Stimulated activated CD8-positive, alpha-beta memory T cell treated with anti-CD3 and anti-CD28 coated beads, Interleukin-4, amount 100 ng/mL, for 1 hour (primary cell): Measurements from ENCODE around the gene PPP2R2D.
"Not testable (repeated sequence)": the region's sequence is repeated elsewhere in the genome, so short reads cannot be mapped to it uniquely, and the experiment has no call there.

ENCODE experiments used
- DNase-seq, 2 donors: peaks; one replicate each; pipeline ENCODE4 v3.0.0-alpha.2; 2020; ENCODE audit warnings: low read depth in 2 of 2, low spot score in 1 of 2

Gene PPP2R2D

DNA sequence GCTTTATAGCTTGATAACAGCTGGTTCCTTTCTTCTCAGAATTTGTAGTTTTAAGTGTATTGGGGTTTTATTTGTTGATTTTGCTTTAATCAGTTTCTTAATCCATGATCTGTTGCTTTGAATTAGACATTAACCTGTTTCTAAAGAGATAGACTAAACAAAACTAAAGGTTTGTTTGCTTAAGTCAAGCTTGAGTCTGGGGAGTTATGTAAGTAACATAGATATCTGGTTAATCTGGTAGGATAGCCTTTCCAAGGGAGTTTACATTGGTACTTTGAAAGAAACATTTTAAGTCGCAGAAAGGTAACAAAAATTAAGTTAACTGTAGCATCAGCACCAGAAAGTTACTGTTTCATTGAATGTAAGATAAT lies 5.4 kb downstream of the PPP2R2D start:
- DNase-seq, result no peak

DNA sequence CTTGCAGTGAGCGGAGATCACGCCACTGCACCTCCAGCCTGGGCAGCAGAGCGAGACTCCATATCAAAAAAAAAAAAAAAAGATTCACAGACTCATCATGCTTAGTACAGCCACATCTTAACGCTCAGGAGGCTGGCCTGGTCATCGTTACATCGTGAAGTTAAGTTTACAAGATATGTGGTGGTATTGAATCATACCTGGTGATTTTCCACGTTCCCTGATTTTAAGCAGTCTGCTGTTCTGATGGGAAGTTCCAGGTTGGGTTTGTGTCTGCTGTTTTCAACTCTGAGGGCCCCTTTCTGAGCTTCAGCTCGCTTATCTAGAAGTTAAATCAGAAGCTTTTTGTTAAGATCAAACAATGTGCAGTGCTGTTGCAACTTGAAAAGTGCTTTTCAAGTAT lies 6.9 kb downstream of the PPP2R2D start:
- DNase-seq, result no peak

DNA sequence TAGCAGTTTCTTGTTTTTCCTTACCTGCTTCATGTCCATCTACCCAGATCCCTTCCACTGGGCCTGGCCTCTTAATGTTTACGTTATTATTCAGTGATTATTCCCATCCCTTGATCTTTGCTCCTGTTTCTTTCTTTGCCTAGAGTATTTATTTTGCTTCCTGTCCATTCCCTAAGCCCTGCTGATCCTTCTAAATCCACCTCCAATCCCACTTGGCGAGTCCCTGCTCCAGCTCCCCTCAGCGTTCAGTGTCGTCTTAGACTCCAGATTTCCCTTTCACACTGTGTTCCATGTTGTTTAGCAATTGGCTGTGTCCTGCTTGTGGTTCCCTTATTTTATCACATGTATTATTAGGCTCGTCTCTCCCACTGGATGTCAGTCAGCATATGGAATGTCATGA lies 7.3 kb downstream of the PPP2R2D start:
- DNase-seq, result no peak

GRCh38 chr10:131909014-131909808 lies 8.4 kb downstream of the PPP2R2D start:
- no peak for DNase-seq

GRCh38 chr10:131909929-131910328 lies 9.1 kb downstream of the PPP2R2D start:
- DNase-seq, result no peak

DNA sequence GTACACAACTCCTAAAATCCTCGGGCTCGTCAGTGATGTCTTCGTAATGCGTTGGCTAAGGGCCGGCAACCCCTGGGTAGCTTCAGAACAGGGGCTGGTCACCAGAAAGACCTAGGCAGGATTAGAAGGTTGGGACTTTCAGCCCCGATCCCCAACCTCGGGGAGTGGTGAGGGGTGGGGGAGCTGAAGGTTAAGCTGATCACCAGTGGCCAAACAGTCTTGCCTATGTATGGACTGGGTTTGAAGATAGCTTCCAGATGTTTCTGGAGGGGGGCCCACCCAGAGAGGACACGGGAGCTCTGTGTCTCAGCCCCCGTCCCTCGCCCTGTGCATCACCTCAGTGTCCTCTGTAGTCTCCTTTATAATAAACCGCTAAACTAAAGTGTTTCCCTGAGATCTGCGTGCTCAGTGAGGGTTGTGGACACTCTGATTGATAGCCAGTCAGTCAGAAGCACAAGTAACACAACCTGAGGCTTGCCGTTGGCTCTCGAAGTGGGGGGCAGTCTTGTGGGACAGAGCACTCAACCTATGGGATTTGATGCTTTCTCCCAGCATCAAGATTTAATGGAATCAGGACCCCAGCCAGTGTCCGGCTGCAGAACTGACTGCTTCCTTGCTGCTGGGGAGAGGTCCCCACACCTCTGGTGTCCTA lies 10.0 kb downstream of the PPP2R2D start:
- no peak for DNase-seq

- DNase-seq, result no peak
These were observed 10.6 kb downstream of the PPP2R2D start for GRCh38 chr10:131911451-131911850.

DNA sequence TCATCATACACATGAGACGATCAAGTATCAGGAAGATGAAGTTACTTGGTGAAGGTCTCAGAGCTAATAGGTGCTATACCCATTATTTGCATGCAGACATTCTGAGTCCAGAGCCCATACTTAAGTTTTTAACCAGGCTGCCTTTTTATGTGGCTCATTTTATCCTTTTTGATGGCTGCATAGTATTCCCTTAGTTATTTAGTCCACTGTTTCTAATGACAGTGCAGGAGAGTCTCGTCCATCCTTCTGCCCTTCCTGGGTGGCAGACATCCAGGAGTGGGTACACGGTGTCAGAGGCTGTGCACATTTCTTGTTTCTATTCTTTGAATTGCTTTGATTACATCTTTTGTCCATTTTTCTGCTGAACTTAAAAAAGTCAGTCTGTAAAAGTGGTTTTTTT lies 11.8 kb downstream of the PPP2R2D start:
- DNase-seq, result no peak

DNA sequence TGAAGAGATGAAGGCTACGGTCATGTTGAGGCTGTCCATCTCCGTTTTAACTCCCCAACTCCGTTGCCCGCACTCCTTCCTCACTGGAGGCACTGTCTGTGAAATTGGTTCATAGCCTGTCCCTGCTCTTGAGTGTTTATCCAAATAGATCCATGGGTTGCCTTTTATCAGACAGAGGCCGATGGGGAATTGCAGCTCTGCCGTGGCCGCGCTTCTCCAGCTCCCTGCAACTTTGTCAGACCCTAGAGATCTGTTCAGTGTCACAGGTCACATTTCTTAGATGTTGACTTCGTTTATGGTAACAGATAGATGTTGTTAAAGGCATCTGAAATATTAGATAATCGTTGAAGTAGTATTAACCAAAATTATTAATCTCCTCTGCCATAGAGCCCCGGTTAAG lies 14.7 kb downstream of the PPP2R2D start:
- no peak for DNase-seq

DNA sequence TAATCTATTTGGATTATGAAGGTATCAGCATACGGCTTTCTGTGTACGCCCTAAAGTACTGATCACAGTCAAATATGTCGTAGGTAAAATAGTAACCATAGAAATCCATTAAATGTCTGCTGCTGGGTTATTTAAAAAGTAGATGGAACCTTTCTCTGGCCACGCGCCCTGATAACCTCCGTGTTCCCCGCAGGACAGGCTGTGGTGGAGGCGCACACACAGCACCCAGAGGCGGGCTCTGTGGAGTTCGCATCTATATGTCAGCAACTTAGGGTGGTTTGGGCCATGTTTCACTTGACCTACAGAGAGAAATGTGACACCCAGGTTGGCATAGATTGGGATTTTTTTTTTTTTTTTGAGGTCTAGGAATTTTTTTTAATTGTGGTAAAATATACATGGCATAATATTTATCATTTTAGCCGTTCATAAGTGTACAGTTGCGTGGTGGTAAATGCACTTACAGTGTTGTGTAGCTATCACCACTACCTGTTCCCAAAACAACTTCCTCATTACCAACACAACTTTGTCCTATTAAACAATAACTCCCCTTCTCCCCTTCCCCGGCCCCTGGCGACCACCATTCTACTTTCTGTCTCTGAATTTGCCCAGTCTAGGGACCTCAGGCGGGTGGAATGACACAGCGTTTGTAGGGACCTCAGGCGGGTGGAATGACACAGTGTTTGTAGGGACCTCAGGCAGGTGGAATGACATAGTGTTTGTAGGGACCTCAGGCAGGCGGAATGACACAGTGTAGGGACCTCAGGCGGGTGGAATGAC lies 15.4 kb downstream of the PPP2R2D start:
- no peak for DNase-seq

GRCh38 chr10:131916767-131917160 lies 16.0 kb downstream of the PPP2R2D start:
- not testable (repeated sequence) for DNase-seq

GRCh38 chr10:131917496-131917895 lies 16.7 kb downstream of the PPP2R2D start:
- not testable (repeated sequence) for DNase-seq

GRCh38 chr10:131919461-131919860 lies 18.7 kb downstream of the PPP2R2D start:
- DNase-seq, result not testable (repeated sequence)

GRCh38 chr10:131920151-131920550 lies 19.3 kb downstream of the PPP2R2D start:
- no peak for DNase-seq

DNA sequence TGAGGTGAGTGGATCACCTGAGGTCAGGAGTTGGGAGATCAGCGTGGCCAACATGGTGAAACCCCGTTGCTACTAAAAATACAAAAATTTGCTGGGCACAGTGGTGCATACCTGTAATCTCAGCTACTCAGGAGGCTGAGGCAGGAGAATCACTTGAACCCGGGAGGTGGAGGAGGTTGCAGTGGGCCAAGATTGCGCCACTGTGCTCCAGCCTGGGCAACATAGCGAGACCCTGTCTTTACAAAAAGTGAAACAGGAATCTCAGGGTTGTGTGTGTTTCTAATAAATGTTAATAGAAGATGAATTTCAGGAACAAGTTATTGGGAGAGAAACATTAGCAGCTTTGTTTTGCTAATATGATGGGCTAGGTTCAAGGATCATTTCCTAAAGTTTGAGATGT lies 19.9 kb downstream of the PPP2R2D start:
- DNase-seq, result no peak

GRCh38 chr10:131921184-131921583 lies 20.4 kb downstream of the PPP2R2D start:
- no peak for DNase-seq

- DNase-seq, result no peak
These were observed 22.4 kb downstream of the PPP2R2D start for GRCh38 chr10:131923038-131923756.

DNA sequence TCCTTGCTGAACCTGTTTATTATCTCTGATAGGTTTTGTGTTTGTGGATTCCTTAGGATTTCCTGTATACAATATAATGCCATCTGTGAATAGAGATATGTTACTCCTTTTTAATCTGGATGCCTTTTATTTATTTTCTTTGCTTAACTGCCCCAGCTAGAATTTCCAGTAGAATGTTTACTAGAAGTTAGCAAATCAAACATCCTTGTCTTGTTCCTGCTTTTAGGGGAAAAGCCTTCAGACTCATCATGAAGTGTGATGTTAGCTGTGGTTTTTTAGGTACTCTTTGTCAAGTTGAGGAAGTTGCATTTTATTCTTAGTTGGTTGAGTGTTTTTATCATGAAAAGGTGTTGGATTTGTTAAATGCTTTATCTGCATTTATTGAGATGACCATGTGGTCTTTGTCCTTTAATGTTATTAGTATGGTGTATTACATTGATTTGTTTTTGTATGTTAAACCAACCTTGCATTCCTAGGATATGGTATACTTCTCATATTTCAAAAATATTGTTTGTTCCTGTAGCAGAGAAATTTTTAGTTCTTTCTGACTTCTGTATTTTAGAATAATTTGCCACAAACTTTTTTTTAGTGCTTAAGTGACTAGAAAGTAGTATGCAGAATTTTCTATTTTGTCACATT lies 24.3 kb downstream of the PPP2R2D start:
- no peak for DNase-seq

DNA sequence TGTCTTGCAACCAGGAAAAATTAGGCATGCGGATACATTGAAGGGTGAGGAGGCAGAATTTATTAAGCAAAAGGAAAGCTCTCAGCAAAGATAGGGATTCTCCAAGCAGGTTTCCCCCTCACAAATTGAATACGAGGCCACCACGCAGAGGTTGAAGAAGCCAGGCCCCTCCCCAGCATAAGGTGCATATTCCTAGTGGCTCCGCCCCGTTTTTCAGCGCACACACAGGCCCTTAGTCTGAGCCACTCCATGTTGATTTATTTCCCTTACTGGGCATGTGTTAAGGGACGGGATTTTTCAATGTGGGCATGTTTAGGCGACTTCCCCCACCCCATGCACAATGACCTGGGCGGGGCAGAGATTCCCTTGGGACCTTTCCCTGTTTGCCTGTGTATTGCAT lies 24.9 kb downstream of the PPP2R2D start:
- no peak for DNase-seq

GRCh38 chr10:131926253-131926652 lies 25.4 kb downstream of the PPP2R2D start:
- DNase-seq, result no peak
